GM11168 (cell line): ENCODE results near the gene SLC25A21.
"Not testable (repeated sequence)": the region's sequence is repeated elsewhere in the genome, so short reads cannot be mapped to it uniquely, and the experiment has no call there.

ENCODE experiments used
- in situ Hi-C: fragments of 300-500 bp; cut with MboI; formaldehyde crosslinking; loops from one replicate; pipeline ENCODE4 v1.12.0; 2022; ENCODE audit warnings: low sequenced_read_pairs; ENCODE audit not compliant: unreplicated experiment

The SLC25A21 gene

DNA sequence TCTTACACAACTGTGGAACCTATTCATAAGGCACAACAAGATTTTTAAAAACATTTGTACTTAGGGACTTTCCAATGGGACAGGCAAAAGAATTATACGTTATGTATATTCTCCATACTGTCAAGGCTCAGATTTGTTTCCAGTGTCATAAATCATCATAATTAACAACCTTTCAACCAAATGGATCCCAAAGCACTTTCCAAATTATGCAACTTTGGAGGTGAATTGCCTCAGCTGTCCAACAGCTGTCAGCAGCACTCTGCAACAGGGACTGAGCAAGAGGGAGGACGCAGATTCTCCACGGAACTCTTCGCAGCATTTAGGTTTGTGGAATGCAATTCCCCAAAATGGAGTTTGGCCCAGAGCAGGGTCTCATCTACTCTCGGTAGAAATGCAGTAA, 324.2 kb downstream of the SLC25A21 start:
- in situ Hi-C loops, result no loop called here

GRCh38 chr14:36847366-36847765, 325.0 kb downstream of the SLC25A21 start:
- in situ Hi-C loops, result no loop called here

GRCh38 chr14:36845356-36846012, 326.9 kb downstream of the SLC25A21 start:
- in situ Hi-C loops, result no loop called here

- in situ Hi-C loops, result no loop called here
Measured at GRCh38 chr14:36844443-36845195, 327.8 kb downstream of the SLC25A21 start.

DNA sequence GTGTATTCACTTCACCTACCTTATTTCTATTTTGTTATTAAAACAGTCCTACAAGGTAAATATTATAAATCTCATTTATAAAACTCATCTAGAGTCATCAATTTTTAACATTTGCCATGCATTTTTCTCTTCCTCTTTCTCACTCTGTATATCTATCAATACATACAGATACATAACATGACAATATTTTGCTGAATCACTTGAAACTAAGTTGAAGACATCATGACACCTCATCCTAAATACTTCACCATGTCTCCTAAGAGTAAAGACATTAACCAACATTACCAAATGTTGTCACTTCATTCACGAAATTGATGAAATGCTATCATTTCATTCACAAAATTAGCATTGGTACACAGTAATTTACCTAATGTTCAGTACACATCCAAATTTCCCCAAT, 329.0 kb downstream of the SLC25A21 start:
- in situ Hi-C loops, result no loop called here

GRCh38 chr14:36835128-36835527, 337.3 kb downstream of the SLC25A21 start:
- in situ Hi-C loops, result no loop called here

- in situ Hi-C loops, result no loop called here
Measured at GRCh38 chr14:36834293-36834692, 338.1 kb downstream of the SLC25A21 start.

GRCh38 chr14:36829547-36829946, 342.9 kb downstream of the SLC25A21 start:
- in situ Hi-C loops, result no loop called here

GRCh38 chr14:36827861-36828260, 344.5 kb downstream of the SLC25A21 start:
- in situ Hi-C loops, result no loop called here

DNA sequence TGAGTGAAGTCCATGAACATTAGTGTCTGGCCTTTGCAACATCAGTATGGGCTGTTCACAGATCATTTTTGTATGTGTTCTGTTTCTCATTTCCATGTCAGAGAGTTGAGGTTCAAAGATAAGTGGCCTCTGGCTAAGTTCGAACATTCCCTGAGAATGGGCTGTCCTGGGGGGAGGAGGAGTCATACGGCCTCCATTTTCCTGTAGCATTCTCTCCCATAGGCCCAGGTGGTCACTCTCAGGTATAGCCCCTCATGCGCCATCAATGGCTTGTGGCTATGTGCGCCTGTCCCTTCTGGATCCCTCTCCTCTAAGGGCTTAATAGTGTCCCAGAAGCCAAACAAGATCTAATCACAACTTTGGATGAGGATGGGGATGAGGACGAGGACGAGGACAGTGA, 345.8 kb downstream of the SLC25A21 start:
- in situ Hi-C loops, result no loop called here

GRCh38 chr14:36824854-36825253, 347.6 kb downstream of the SLC25A21 start:
- in situ Hi-C loops, result no loop called here

DNA sequence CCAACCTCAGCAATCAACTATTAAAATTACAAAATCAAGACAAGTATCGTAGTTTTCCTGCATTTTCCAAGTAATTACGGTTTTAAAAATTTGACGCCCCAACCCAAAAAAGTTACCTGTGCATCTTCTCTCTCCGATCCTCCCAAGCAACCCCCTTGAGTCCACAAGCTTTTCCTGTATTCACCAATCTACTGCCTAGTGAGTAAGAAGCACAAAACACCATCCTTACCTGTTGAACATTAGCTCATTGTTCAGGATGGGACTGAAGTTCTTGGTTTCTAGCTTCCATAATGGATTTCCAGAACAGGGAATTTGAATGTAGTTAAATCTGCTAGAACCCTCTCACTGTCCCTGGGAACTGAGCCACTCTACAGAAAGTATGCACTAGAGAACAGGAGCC, 348.8 kb downstream of the SLC25A21 start:
- in situ Hi-C loops, result no loop called here

GRCh38 chr14:36822685-36823084, 349.7 kb downstream of the SLC25A21 start:
- in situ Hi-C loops, result no loop called here

- in situ Hi-C loops, result no loop called here
Measured at GRCh38 chr14:36820901-36821300, 351.5 kb downstream of the SLC25A21 start.

GRCh38 chr14:36820111-36820709, 352.2 kb downstream of the SLC25A21 start:
- in situ Hi-C loops, result no loop called here

GRCh38 chr14:36818794-36819384, 353.5 kb downstream of the SLC25A21 start:
- in situ Hi-C loops, result no loop called here

GRCh38 chr14:36818246-36818645, 354.2 kb downstream of the SLC25A21 start:
- in situ Hi-C loops, result no loop called here

DNA sequence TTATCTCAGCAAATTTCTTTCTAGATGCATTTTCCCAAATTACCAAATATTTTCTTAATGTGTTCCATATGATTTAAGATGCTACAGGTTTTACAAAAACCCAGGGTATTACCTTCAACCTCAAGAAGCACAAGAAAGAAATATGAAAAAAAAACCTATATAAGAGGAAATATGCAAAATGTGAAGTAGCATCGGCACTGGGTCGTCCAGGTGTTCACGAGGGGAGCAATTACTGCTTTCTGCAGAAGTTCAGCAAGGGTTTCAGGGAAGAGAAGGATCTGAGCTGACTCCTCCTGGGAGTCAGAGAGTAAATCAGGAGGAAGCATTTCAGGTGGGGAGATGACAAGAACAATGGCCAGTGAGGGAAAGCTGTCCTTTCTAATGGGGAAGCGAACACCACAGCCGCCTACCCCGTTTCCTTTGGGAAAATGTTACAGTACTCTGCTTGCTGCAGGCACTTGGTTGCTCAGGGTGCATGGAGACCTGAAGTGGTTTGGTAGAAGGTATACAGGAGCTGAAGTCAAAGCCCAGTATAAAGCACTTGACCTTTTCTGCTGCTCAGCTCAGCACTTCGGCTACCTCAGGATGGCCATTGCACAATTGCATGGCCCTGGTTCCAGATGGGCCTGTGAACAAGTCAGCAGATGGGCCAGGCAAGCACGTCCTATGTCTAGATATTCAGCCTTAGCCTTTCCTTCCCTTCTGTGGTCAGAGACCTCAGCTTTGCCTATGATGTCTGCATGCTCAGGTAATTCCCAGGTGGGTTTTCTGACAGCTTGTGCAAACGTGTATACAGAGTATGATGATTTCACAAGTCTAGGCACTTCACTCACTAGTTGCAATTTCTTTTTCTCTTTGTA, 355.1 kb downstream of the SLC25A21 start:
- in situ Hi-C loops, result no loop called here

GRCh38 chr14:36816481-36816880, 355.9 kb downstream of the SLC25A21 start:
- in situ Hi-C loops, result no loop called here

DNA sequence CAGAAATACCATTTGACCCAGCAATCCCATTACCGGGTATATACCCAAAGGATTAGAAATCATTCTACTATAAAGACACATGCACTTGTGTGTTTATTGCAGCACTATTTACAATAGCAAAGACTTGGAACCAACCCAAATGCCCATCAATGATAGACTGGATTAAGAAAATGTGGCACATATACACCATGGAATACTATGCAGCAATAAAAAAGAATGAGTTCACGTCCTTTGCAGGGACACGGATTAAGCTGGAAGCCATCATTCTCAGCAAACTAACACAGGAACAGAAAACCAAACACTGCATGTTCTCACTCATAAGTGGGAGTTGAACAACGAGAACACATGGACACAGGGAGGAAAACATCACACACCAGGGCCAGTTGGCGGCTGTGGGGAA, 357.6 kb downstream of the SLC25A21 start:
- in situ Hi-C loops, result not testable (repeated sequence)
